Keratinocyte (primary cell): ENCODE results near the gene FBXL22. TPM values are rescaled to one million over a fixed set of nuclear protein-coding genes. Genes with fewer than 3 reads are reported as not detected.

Experiments
- DNase-seq: peaks from one replicate; pipeline ENCODE4 v3.0.0-alpha.2; 2011; ENCODE audit warnings: low read depth, missing footprints, low spot score
- FAIRE-seq: peaks from 2 replicates; lab custom pipeline; 2011; peaks lifted over from hg19 to GRCh38; lab: Jason Lieb, UNC
- H2AFZ ChIP-seq: 2 replicates; pipeline ENCODE4 v1.6.0; 2012; ENCODE audit warnings: low read length, control low read depth, inconsistent platforms; ENCODE audit not compliant: control insufficient read depth
- H3K27ac ChIP-seq: 2 replicates; pipeline ENCODE4 v1.5.1; 2011; ENCODE audit warnings: low read length; ENCODE audit not compliant: control insufficient read depth, insufficient read depth
- H3K27me3 ChIP-seq: 3 replicates; pipeline ENCODE4 v1.6.0; 2011; ENCODE audit warnings: low read length; ENCODE audit not compliant: control insufficient read depth, insufficient read depth; ENCODE audit errors: extremely low read depth
- H3K36me3 ChIP-seq, 2 experiments: 2 replicates in 1 of 2; 3 replicates in 1 of 2; pipeline ENCODE4 v1.5.1; 2011; ENCODE audit warnings: low read length in 2 of 2, mild to moderate bottlenecking in 1 of 2; ENCODE audit not compliant: control insufficient read depth in 2 of 2, insufficient read depth in 2 of 2; ENCODE audit errors: extremely low read depth in 1 of 2
- H3K4me1 ChIP-seq: 3 replicates; pipeline ENCODE4 v1.5.1; 2011; ENCODE audit warnings: low read length; ENCODE audit not compliant: control insufficient read depth, insufficient read depth; ENCODE audit errors: extremely low read depth
- H3K4me2 ChIP-seq: 3 replicates; pipeline ENCODE4 v1.6.0; 2011; ENCODE audit warnings: low read depth, low read length; ENCODE audit not compliant: control insufficient read depth, insufficient read depth; ENCODE audit errors: extremely low read depth
- H3K4me3 ChIP-seq, 3 experiments: fragments of 200-600 bp in 1 of 3; sonication (generic) in 1 of 3; 2 replicates in 2 of 3; 3 replicates in 1 of 3; pipeline ENCODE4 v1.5.1; 2011 to 2016; ENCODE audit warnings: low read length in 3 of 3, mild to moderate bottlenecking in 3 of 3, control low read depth in 2 of 3, inconsistent platforms in 1 of 3, low read depth in 1 of 3, mixed read lengths in 1 of 3, mixed run types in 1 of 3, moderate library complexity in 1 of 3; ENCODE audit not compliant: control insufficient read depth in 2 of 3, insufficient read depth in 2 of 3; ENCODE audit errors: extremely low read depth in 1 of 3
- H3K79me2 ChIP-seq: 2 replicates; pipeline ENCODE4 v1.6.0; 2012; ENCODE audit warnings: low read length; ENCODE audit not compliant: control insufficient read depth, insufficient read depth
- H3K9ac ChIP-seq: 3 replicates; pipeline ENCODE4 v1.6.0; 2011; ENCODE audit warnings: low read length; ENCODE audit not compliant: control insufficient read depth, insufficient read depth; ENCODE audit errors: extremely low read depth
- H3K9me1 ChIP-seq: 3 replicates; pipeline ENCODE4 v1.6.0; 2011; ENCODE audit warnings: low read length; ENCODE audit not compliant: control insufficient read depth, insufficient read depth; ENCODE audit errors: extremely low read depth
- H3K9me3 ChIP-seq: 2 replicates; pipeline ENCODE4 v1.5.1; 2012; ENCODE audit warnings: low read depth, low read length; ENCODE audit not compliant: control insufficient read depth
- H4K20me1 ChIP-seq: 3 replicates; pipeline ENCODE4 v1.6.0; 2011; ENCODE audit warnings: low read length; ENCODE audit not compliant: control insufficient read depth, insufficient read depth; ENCODE audit errors: extremely low read depth
- CTCF ChIP-seq, 3 experiments: IDR thresholded peaks in 1 of 3; conservative IDR thresholded peaks in 1 of 3; optimal IDR thresholded peaks in 1 of 3; 2 replicates in 2 of 3; 3 replicates in 1 of 3; pipeline versions ENCODE3 to v1.5.1; 2011; ENCODE audit warnings: low read length in 3 of 3, mild to moderate bottlenecking in 3 of 3, moderate library complexity in 2 of 3, control low read depth in 1 of 3, inconsistent platforms in 1 of 3; ENCODE audit not compliant: insufficient read depth in 2 of 3; ENCODE audit errors: extremely low read depth in 1 of 3
- EZH2 ChIP-seq: IDR thresholded peaks from one replicate; pipeline ENCODE4 v1.6.1; 2012; ENCODE audit warnings: inconsistent platforms, mild to moderate bottlenecking, low read length, moderate library complexity
- dilution Hi-C: fragments of 300-500 bp; cut with MboI; formaldehyde crosslinking; loops from one replicate; pipeline ENCODE4 v1.7.0; 2020; ENCODE audit warnings: low sequenced_read_pairs; ENCODE audit not compliant: extremely low pct_ligation_motif_present
- polyA plus RNA-seq, 5 experiments: library from polyadenylated mRNA; depleted of rRNA in 3 of 5; stranded (reverse) in 3 of 5; stranded (forward) in 1 of 5; unstranded in 1 of 5; fragments of >200 nt; gene quantifications; 1 replicate in 1 of 5; 2 replicates in 3 of 5; 3 replicates in 1 of 5; pipeline versions ENCODE4 v1.2.1 to v1.2.3, GENCODE V29; 2011 to 2012; ENCODE audit warnings: missing spikeins in 2 of 5, low read depth in 1 of 5, low replicate concordance in 1 of 5

FBXL22 gene
- polyA plus RNA-seq, 1 donor (not counting 4 experiments of a cell fraction or from before 2014, with no cell fraction given): 0.04 TPM

DNA sequence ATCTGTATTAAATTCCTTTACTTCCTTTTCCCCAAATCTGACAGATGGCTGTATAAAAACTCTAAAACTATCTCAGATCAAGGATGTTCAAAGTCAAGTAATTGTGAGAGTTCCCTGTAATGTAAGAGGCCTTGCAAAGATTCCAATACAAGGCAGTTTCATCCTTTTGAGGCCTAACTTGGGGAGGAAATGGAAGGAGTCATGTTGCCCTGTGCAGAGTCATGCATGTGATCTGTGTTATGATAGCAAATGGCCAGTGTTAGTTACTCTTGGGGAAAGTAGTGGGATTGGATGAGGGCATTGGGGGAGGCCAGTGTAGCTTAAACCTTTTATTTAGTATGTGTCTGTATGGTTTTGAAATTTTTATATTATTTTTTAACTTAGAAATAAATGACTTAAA is 23.7 kb upstream of the FBXL22 start:
- H3K27ac ChIP-seq: no peak overlapping the region
- H3K9me1 ChIP-seq: no peaks in the 10 kb centered on the region
- no peak overlapping the region for H2AFZ ChIP-seq
- H3K4me3 ChIP-seq: no peak overlapping the region
- no peaks in the 10 kb centered on the region for H3K9me3 ChIP-seq
- H4K20me1 ChIP-seq: no peaks in the 10 kb centered on the region
- H3K9ac ChIP-seq: no peak overlapping the region
- no peaks in the 10 kb centered on the region for H3K27me3 ChIP-seq
- no peak for TF ChIP-seq CTCF (optimal IDR thresholded peaks at IDR 0.05 in 1 of 3, IDR thresholded peaks at IDR 0.05 in 1 of 3, conservative IDR thresholded peaks at IDR 0.05 in 1 of 3; ENCODE audit: extremely low read depth in 1 of 3, insufficient read depth in 2 of 3, low read length in 3 of 3)
- TF ChIP-seq EZH2: no peak
- dilution Hi-C loops: no loop called here
- no peak overlapping the region for H3K4me2 ChIP-seq
- no peaks in the 10 kb centered on the region for H3K79me2 ChIP-seq
- H3K36me3 ChIP-seq: peaks cover 7 to 12% of the 10 kb centered on the region in 2 experiments
- DNase-seq: no peak
- no peaks in the 10 kb centered on the region for H3K4me1 ChIP-seq
- FAIRE-seq: no peak

DNA sequence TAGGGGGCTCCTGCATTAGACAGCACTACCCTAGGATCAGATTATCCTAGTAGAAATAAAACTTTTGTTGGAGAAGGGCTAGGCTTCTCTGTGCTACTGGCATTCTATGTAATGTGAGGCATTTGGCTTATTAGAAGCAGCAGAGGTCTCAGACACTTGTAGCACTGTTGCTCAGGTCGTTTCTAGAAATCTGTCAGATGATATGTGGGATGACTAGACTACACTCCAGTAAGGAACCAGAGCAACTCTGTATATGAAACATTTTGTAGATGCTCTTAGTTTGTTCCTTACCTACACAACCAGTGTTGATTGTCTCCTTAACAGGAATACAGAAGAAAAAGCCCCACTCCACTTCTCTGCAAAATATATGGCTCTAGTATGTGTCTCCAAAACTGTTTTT is 21.9 kb upstream of the FBXL22 start:
- H3K9me1 ChIP-seq: no peaks in the 10 kb centered on the region
- no peaks in the 10 kb centered on the region for H3K79me2 ChIP-seq

More for the DNA sequence above, 21.9 kb upstream of the FBXL22 start:
- no peak overlapping the region for H3K9ac ChIP-seq
- H3K27me3 ChIP-seq: no peaks in the 10 kb centered on the region
- H3K4me2 ChIP-seq: no peak overlapping the region
- H2AFZ ChIP-seq: no peak overlapping the region
- dilution Hi-C loops: no loop called here
- H3K36me3 ChIP-seq: peaks cover 5 to 7% of the 10 kb centered on the region in 2 experiments
- H4K20me1 ChIP-seq: no peaks in the 10 kb centered on the region
- FAIRE-seq: no peak
- no peaks in the 10 kb centered on the region for H3K4me1 ChIP-seq
- no peaks in the 10 kb centered on the region for H3K9me3 ChIP-seq
- DNase-seq: no peak
- no peak overlapping the region for H3K4me3 ChIP-seq
- TF ChIP-seq CTCF (optimal IDR thresholded peaks at IDR 0.05 in 1 of 3, IDR thresholded peaks at IDR 0.05 in 1 of 3, conservative IDR thresholded peaks at IDR 0.05 in 1 of 3; ENCODE audit: extremely low read depth in 1 of 3, insufficient read depth in 2 of 3, low read length in 3 of 3): no peak
- TF ChIP-seq EZH2: no peak
- H3K27ac ChIP-seq: no peak overlapping the region
